Fibroblast of villous mesenchyme (primary cell): Measurements from ENCODE around the gene ZNF433. TPM values are rescaled to one million over a fixed set of nuclear protein-coding genes. Genes with fewer than 3 reads are reported as not detected.
"Not testable (repeated sequence)": the region's sequence is repeated elsewhere in the genome, so short reads cannot be mapped to it uniquely, and the experiment has no call there.

Source experiments
- DNase-seq: peaks from one replicate; pipeline ENCODE4 v3.0.0-alpha.2; 2010; ENCODE audit warnings: low read depth
- H3K4me3 ChIP-seq: 2 replicates; pipeline ENCODE4 v1.5.1; 2011; ENCODE audit warnings: low read depth, mild to moderate bottlenecking, low read length
- total RNA-seq: library from RNA; depleted of rRNA; stranded (reverse); fragments of >200 nt; gene quantifications from 2 replicates; pipeline ENCODE4 v1.2.3, GENCODE V29; 2012
- TF ChIP-seq, protein P1 (sequence below): IDR thresholded peaks from 2 replicates; pipeline ENCODE4 v1.5.1; 2012; ENCODE audit warnings: low read depth, mild to moderate bottlenecking, low read length; ENCODE audit not compliant: insufficient read depth

The ZNF433 gene
- total RNA-seq, 1 donor: 1.3 TPM

DNA sequence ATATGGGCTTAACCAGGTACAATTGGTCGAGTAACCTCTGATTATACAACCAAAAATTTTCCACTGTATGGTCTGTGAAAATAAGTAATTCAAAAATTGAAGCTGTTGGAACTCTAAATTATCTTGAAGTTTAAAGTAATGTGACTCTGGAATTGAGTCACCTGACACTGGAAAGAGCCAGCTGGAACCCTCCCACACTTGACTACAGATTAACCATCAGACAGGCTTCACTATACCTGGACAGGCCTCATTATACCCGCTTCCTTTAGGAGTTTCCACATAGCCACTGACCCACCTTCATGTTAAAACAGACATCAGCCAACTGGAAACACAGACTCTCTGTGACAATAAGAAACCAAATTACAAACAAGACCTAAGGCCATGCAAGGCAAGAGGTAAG, 1.3 kb downstream of the ZNF433 start:
- DNase-seq: no peak
- peak overlapping the region; percentile 84 for H3K4me3 ChIP-seq

DNA sequence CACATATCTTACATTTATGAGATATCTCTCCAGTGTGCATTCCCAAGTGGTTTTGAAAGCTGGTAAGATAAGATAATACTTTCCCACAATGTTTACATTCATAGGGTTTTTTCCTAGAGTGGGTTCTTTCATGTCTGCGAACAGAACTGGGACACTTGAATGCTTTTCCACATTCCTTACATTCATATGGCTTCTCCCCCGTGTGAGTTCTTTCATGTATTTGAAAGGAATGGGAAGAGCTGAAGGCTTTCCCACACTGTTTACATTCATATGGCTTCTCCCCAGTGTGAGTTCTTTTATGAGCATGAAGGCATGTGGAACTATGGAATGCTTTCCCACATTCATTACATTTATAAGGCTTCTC, 19.7 kb downstream of the ZNF433 start:
- DNase-seq: no peak
- TF ChIP-seq, protein P1, sequence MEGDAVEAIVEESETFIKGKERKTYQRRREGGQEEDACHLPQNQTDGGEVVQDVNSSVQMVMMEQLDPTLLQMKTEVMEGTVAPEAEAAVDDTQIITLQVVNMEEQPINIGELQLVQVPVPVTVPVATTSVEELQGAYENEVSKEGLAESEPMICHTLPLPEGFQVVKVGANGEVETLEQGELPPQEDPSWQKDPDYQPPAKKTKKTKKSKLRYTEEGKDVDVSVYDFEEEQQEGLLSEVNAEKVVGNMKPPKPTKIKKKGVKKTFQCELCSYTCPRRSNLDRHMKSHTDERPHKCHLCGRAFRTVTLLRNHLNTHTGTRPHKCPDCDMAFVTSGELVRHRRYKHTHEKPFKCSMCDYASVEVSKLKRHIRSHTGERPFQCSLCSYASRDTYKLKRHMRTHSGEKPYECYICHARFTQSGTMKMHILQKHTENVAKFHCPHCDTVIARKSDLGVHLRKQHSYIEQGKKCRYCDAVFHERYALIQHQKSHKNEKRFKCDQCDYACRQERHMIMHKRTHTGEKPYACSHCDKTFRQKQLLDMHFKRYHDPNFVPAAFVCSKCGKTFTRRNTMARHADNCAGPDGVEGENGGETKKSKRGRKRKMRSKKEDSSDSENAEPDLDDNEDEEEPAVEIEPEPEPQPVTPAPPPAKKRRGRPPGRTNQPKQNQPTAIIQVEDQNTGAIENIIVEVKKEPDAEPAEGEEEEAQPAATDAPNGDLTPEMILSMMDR: no peak
- H3K4me3 ChIP-seq: no peak overlapping the region

More for the DNA sequence above, 1.3 kb downstream of the ZNF433 start:
- TF ChIP-seq, protein P1: no peak

DNA sequence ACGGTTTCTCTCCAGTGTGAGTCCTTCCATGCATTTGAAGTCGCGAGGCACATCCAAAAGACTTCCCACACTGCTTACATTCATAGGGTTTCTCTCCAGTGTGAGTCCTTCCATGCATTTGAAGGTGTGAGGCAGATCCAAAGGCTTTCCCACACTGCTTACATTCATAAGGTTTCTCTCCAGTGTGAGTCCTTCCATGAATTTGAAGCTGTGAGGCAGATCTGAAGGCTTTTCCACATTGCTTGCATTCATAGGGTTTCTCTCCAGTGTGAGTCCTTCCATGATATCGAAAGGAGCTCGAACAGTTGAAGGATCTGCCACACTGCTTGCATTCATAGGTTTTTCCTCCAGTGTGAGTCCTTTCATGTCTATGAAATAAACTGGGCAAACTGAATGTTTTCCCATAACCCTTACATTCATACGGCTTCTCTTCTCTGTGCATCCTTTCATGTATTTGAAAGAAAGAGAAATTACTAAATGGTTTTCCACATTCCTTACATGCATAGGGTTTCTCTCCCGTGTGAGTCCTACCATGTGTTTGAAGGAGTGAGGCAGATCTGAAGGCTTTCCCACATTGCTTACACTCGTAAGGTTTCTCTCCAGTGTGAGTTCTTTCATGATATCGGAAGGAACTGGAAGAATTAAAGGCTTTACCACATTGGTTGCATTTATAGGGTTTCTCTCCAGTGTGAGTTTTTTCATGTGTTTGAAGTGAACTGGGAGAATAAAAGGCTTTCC, 20.3 kb downstream of the ZNF433 start:
- DNase-seq: no peak
- TF ChIP-seq, protein P1: no peak
- H3K4me3 ChIP-seq: no peak overlapping the region

DNA sequence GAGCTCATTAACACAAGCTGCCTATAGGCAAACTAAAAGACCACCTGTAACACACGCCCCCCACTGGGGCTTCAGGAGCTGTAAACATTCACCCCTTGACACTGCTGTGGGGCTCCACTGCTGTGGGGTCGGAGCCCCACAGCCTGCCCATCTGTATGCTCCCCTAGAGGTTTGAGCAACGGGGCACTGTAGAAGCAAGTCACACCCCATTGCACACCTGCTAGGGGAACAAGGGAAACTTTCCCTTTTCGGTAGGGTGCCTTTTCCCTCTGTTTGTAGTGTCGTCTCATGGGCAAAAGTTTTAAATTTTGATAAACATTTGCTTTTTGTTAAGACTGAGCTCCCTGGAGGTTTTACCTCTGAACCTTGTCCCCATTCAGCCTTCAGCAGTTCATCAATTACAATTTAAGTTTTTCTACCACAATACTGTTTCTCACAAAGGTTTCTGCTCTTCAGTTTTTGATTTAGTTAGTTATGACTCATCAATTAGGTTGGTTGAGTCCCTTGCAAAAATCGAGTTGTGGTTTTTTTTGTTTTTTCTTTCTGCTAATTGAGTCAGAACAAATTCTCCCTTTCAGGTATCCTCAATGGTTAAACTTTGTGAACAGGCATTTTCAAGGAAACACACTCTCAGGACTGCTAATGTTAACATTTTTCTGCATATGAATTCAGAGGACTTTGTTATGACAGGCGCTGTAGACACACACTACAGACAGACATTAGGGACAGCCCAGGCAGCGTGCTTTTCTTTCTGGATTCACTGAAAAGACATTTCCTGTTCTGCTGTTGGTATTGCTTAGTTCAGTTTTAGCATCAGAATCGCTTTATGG, 35.1 kb downstream of the ZNF433 start:
- DNase-seq: no peak
- TF ChIP-seq, protein P1: no peak
- no peak overlapping the region for H3K4me3 ChIP-seq

DNA sequence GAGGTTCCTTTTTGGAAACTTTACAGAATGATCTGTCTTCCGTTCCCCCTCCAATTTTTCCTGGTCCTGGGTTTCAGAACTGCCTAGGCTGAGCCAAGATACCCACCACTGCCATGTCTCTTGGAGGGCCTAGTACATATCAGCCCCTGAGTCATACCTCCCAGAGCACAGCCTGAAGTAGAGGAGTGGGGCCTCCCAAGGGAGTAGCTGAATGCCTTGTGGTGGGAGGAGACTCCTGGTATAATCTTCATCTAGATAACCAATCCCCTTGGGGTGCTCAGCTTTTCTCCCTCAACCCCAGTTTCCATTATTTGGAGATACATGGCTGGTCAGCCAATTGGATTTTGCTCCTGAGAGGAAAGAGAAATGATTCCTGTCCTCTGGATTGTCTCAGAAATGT, 40.3 kb downstream of the ZNF433 start:
- TF ChIP-seq, protein P1: no peak
- peak; percentile 11 for DNase-seq
- H3K4me3 ChIP-seq: no peak overlapping the region

DNA sequence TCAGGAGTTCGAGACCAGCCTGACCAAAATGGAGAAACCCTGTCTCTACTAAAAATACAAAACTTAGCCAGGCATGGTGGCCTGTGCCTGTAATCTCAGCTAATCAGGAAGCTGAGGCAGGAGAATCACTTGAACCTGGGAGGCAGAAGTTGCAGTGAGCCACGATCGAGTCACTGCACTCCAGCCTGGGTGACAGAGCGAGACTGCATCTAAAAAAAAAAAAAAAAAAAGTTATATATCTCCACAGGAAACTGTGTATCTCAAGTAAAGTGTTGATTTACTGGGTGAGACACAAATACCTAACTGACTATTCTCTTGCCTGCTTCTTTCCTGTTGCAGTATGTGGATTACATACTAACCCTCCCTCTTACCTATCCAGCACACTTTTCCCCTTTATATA, 43.6 kb downstream of the ZNF433 start:
- DNase-seq, H3K4me3 ChIP-seq: not testable (repeated sequence)

DNA sequence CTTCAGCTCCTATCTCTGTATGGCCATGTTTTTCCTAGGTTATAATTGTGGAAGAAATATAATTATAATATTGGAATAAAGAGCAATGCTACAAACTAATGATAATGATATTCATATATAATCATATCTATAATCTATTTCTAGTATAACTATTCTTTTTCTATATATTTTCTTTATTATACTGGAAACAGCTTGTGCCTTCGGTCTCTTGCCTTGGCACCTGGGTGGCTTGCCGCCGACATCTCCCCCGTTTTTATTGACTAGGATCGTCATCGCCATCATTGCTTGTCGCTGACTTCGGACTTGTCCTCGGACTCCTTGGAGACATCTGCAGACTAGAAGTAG, 46.4 kb downstream of the ZNF433 start:
- TF ChIP-seq, protein P1: no peak
- no peak overlapping the region for H3K4me3 ChIP-seq

More for the DNA sequence above, 46.4 kb downstream of the ZNF433 start:
- DNase-seq: no peak
